ENCODE data around the gene FOXL1. TPM values are rescaled to one million over a fixed set of nuclear protein-coding genes. Genes with fewer than 3 reads are reported as not detected.

FOXL1 gene
- total RNA-seq (2022; extraction: Qiagen RNA extraction; ENCODE audit: low read depth): 0.67 to 1.3 TPM (median 0.86 TPM) in 5 replicates

GRCh38 chr16:86578061-86578599 lies at the start of gene FOXL1:
Gene FOXL1 (plus strand): TSS chr16:86578549. CDS start chr16:86578724, 175 bp downstream.

DNA sequence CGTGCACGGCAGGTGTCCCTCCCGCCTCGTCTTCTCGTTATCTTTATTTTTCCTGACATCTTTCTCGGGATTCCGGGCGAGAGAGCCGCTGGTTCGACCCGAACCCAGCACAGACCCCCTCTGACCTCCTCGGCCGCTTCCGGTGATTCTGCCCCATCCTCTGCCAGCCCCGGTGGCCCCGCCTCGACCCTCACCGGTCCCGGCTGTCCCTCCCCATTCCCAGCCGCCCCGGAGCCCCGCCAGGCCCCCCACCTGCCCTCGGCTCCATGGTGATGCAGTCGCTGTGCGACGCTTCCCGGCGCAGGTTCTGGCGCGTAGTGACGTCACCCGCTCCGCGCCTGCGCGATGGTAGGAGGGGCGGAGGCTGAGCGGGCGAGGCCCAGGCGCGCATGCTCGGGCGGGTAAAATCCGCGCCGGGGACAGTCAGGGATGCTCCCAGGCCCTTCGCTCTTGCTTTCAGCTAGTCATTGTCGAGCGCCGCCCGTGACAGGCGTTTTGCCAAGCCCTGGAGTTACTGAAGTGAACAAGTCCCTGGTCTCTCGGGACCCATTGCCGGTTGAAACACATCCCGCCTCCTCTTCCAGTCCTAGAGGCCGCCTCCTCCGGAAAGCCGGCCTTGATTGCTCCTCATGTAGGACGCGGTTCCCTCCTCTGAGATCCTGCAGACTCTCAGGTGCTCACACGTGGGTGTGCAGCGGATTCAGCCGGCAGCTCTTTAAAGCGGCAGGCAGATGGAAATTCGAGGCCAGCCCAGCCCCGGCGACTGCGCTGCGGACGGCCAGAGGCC lies 23.2 kb upstream of the FOXL1 start, which contains the start of gene MTHFSD:
Gene MTHFSD (minus strand): TSS at position 319 of the 787 bp plus-strand sequence. CDS start 51 bp downstream, at position 268.

DNA sequence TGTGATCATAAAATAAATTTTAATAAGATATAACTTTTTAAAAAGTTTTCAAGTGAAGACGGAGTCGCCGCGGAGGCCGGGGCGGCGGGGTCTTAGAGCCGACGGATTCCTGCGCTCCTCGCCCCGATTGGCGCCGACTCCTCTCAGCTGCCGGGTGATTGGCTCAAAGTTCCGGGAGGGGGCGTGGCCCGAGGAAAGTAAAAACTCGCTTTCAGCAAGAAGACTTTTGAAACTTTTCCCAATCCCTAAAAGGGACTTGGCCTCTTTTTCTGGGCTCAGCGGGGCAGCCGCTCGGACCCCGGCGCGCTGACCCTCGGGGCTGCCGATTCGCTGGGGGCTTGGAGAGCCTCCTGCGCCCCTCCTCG lies 11.8 kb upstream of the FOXL1 start, which contains the start of gene FOXC2:
Gene FOXC2 (plus strand): TSS at position 229 of the 365 bp plus-strand sequence. CDS start 507 bp downstream, outside the sequence.

Other genes with a start within 250 kb of the FOXL1 start
- gene FOXF1, start 68.0 kb upstream of the FOXL1 start, total RNA-seq (2022; extraction: Qiagen RNA extraction; ENCODE audit: low read depth): not detected in 5 replicates
- 10.1 to 12.3 TPM (median 11.9 TPM) in 5 replicates for gene MTHFSD, start 23.3 kb upstream of the FOXL1 start, total RNA-seq (2022; extraction: Qiagen RNA extraction; ENCODE audit: low read depth)
- gene FOXC2, start 11.7 kb upstream of the FOXL1 start, total RNA-seq (2022; extraction: Qiagen RNA extraction; ENCODE audit: low read depth): 1.7 to 2.1 TPM (median 2.0 TPM) in 5 replicates

All from A549 treated with DMSO at 1 μM for 4 hours (cell line).